K562 (cell line): Measurements from ENCODE around the gene COL8A2. TPM values are rescaled to one million over a fixed set of nuclear protein-coding genes. Genes with fewer than 3 reads are reported as not detected.

Source experiments
- BCOR ChIP-seq: fragments of 450-650 bp; IDR thresholded peaks from 2 replicates; pipeline ENCODE4 v1.6.1; 2016
- BRCA1 ChIP-seq, 2 experiments: fragments of 450-650 bp in 1 of 2; sonication (generic) in 1 of 2; formaldehyde crosslinking in 1 of 2; IDR thresholded peaks; 2 replicates each; pipeline versions ENCODE4 v1.5.0 to v1.6.1; 2017 to 2020; ENCODE audit warnings: mild to moderate bottlenecking in 1 of 2, missing genetic modification reagents in 1 of 2
- DNMT1 ChIP-seq: fragments of 450-650 bp; IDR thresholded peaks from 2 replicates; pipeline ENCODE4 v1.6.1; 2016; ENCODE audit warnings: antibody characterized with exemption, mild to moderate bottlenecking
- KDM1A ChIP-seq, 2 experiments: fragments of 450-650 bp; IDR thresholded peaks; 2 replicates each; pipeline ENCODE4 v1.6.1; 2016; ENCODE audit warnings: mild to moderate bottlenecking in 2 of 2
- MITF ChIP-seq: IDR thresholded peaks from 2 replicates; pipeline ENCODE4 v1.6.1; 2014; ENCODE audit warnings: antibody characterized with exemption
- NBN ChIP-seq: fragments of 450-650 bp; IDR thresholded peaks from 2 replicates; pipeline ENCODE4 v1.6.1; 2016; ENCODE audit warnings: low read depth, mild to moderate bottlenecking
- NELFE ChIP-seq: IDR thresholded peaks from 2 replicates; pipeline ENCODE4 v1.6.1; 2011; ENCODE audit warnings: mild to moderate bottlenecking; ENCODE audit not compliant: insufficient read depth, insufficient read length
- NFRKB ChIP-seq: fragments of 450-650 bp; IDR thresholded peaks from 2 replicates; pipeline ENCODE4 v1.6.1; 2016; ENCODE audit warnings: low read depth
- NFXL1 ChIP-seq: fragments of 450-650 bp; formaldehyde crosslinking; IDR thresholded peaks from 2 replicates; pipeline ENCODE4 v1.4.0; 2021; ENCODE audit warnings: mild to moderate bottlenecking
- NRF1 ChIP-seq, 2 experiments: fragments of 450-650 bp; IDR thresholded peaks in 1 of 2; conservative IDR thresholded peaks in 1 of 2; 2 replicates each; pipeline ENCODE4 v1.6.1; 2014; ENCODE audit warnings: mild to moderate bottlenecking in 2 of 2
- POLR2H ChIP-seq: IDR thresholded peaks from 2 replicates; pipeline ENCODE4 v1.6.1; 2016; ENCODE audit warnings: missing genetic modification characterization, low read depth, mild to moderate bottlenecking, control low read depth, missing compliant biosample characterization, moderate library complexity
- TAF9B ChIP-seq: fragments of 450-650 bp; IDR thresholded peaks from 2 replicates; pipeline ENCODE4 v1.6.1; 2018; ENCODE audit warnings: mild to moderate bottlenecking; ENCODE audit not compliant: partially characterized antibody
- ZEB2 ChIP-seq: fragments of 450-650 bp; IDR thresholded peaks from 2 replicates; pipeline ENCODE4 v1.6.1; 2016
- ZNF134 ChIP-seq: fragments of 250-450 bp; sonication (Bioruptor Pico); conservative IDR thresholded peaks from 2 replicates; pipeline ENCODE4 v1.4.0; 2020
- ZNF354B ChIP-seq: fragments of 250-450 bp; sonication (Bioruptor Pico); IDR thresholded peaks from 2 replicates; pipeline ENCODE4 v1.4.0; 2020
- ZNF431 ChIP-seq: sonication (generic); formaldehyde crosslinking; IDR thresholded peaks from 2 replicates; pipeline ENCODE4 v1.8.0; 2022; ENCODE audit warnings: mild to moderate bottlenecking, missing genetic modification reagents
- ZNF707 ChIP-seq: fragments of 250-450 bp; sonication (Bioruptor Pico); conservative IDR thresholded peaks from 2 replicates; pipeline ENCODE4 v1.8.0; 2022; ENCODE audit warnings: inconsistent platforms, mild to moderate bottlenecking, moderate library complexity
- polyA plus RNA-seq, 8 experiments: library from polyadenylated mRNA; depleted of rRNA in 4 of 8; stranded (reverse) in 5 of 8; unstranded in 3 of 8; fragments of >200 nt; fragmentation: Nextera tagmentation in 2 of 8; fragmentation: Illumina TruSeq in 1 of 8; extraction: Ambion mirVana in 2 of 8; extraction: Trizol in 1 of 8; gene quantifications; 2 replicates each; pipeline versions ENCODE4 v1.2.1 to v1.2.3, GENCODE V29; 2011 to 2014; ENCODE audit warnings: inconsistent platforms in 1 of 8, missing spikeins in 1 of 8
- total RNA-seq, 7 experiments: library from RNA; depleted of rRNA in 6 of 7; stranded (reverse); fragments of >200 nt in 6 of 7; fragmentation: Illumina TruSeq in 2 of 7; extraction: Trizol in 2 of 7; gene quantifications; 2 replicates each; pipeline versions ENCODE4 v1.2.1 to v1.2.3, GENCODE V29; 2011 to 2021; ENCODE audit warnings: low replicate concordance in 1 of 7
- TF ChIP-seq, protein P1 (sequence below): fragments of 450-650 bp; IDR thresholded peaks from 2 replicates; pipeline ENCODE4 v1.6.1; 2018; ENCODE audit not compliant: partially characterized antibody
- TF ChIP-seq, protein P2 (sequence below): sonication (generic); formaldehyde crosslinking; IDR thresholded peaks from 2 replicates; pipeline ENCODE4 v1.8.0; 2022; ENCODE audit warnings: missing genetic modification reagents, mild to moderate bottlenecking, borderline replicate concordance
- TF ChIP-seq, protein P3 (sequence below), 2 experiments: fragments of 450-650 bp in 1 of 2; sonication (generic) in 1 of 2; formaldehyde crosslinking in 1 of 2; IDR thresholded peaks in 1 of 2; conservative IDR thresholded peaks in 1 of 2; 2 replicates each; pipeline versions ENCODE4 v1.6.1 to v1.8.1; 2016 to 2023; ENCODE audit warnings: mild to moderate bottlenecking in 2 of 2, moderate library complexity in 2 of 2, inconsistent platforms in 1 of 2, missing genetic modification reagents in 1 of 2
- TF ChIP-seq, protein P4 (sequence below): fragments of 450-650 bp; IDR thresholded peaks from 2 replicates; pipeline ENCODE4 v1.6.1; 2016; ENCODE audit warnings: missing biosample characterization, missing genetic modification characterization

Gene COL8A2
- total and polyA plus RNA-seq, 9 of the 15 experiments (the other 6 are each of a cell fraction or from before 2014, with no cell fraction given): 0.03 to 0.14 (median 0.04) TPM; not detected in 5

GRCh38 chr1:36149973-36150295, 24.9 kb upstream of the COL8A2 start (continued):
- TF ChIP-seq MITF (0 out of 2 replicates have a peak, but pooled peaks have one; percentile 1), TAF9B (no peak), ZEB2 (0 out of 2 replicates have a peak, but pooled peaks have one; percentile 31), KDM1A (IDR thresholded peaks at IDR 0.05) (peak; percentile 42 to 52; a peak in 2 of 4 replicates), NFRKB (peak; percentile 35; the same call in 1 of the 2 replicates), NBN (0 out of 2 replicates have a peak, but pooled peaks have one; percentile 13), ZNF707 (CRISPR knock-in tag) (0 out of 2 replicates have a peak, but pooled peaks have one; percentile 31), NRF1 (conservative IDR thresholded peaks at IDR 0.05 in 1 of 2, IDR thresholded peaks at IDR 0.05 in 1 of 2) (no peak), BCOR (peak; percentile 49; the same call in 1 of the 2 replicates), ZNF134 (CRISPR knock-in tag) (no peak), NELFE (no peak), POLR2H (tag) (no peak), ZNF431 (CRISPR knock-in tag) (no peak), NFXL1 (CRISPR knock-in tag) (no peak), DNMT1 (no peak), ZNF354B (0 out of 2 replicates have a peak, but pooled peaks have one; percentile 11), BRCA1 (IDR thresholded peaks at IDR 0.05) (no peak), BRCA1 (CRISPR knock-in tag; IDR thresholded peaks at IDR 0.05) (no peak)
- TF ChIP-seq, protein P1, sequence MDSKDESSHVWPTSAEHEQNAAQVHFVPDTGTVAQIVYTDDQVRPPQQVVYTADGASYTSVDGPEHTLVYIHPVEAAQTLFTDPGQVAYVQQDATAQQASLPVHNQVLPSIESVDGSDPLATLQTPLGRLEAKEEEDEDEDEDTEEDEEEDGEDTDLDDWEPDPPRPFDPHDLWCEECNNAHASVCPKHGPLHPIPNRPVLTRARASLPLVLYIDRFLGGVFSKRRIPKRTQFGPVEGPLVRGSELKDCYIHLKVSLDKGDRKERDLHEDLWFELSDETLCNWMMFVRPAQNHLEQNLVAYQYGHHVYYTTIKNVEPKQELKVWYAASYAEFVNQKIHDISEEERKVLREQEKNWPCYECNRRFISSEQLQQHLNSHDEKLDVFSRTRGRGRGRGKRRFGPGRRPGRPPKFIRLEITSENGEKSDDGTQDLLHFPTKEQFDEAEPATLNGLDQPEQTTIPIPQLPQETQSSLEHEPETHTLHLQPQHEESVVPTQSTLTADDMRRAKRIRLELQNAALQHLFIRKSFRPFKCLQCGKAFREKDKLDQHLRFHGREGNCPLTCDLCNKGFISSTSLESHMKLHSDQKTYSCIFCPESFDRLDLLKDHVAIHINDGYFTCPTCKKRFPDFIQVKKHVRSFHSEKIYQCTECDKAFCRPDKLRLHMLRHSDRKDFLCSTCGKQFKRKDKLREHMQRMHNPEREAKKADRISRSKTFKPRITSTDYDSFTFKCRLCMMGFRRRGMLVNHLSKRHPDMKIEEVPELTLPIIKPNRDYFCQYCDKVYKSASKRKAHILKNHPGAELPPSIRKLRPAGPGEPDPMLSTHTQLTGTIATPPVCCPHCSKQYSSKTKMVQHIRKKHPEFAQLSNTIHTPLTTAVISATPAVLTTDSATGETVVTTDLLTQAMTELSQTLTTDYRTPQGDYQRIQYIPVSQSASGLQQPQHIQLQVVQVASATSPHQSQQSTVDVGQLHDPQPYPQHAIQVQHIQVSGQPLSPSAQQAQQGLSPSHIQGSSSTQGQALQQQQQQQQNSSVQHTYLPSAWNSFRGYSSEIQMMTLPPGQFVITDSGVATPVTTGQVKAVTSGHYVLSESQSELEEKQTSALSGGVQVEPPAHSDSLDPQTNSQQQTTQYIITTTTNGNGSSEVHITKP: no peak
- TF ChIP-seq, protein P2, sequence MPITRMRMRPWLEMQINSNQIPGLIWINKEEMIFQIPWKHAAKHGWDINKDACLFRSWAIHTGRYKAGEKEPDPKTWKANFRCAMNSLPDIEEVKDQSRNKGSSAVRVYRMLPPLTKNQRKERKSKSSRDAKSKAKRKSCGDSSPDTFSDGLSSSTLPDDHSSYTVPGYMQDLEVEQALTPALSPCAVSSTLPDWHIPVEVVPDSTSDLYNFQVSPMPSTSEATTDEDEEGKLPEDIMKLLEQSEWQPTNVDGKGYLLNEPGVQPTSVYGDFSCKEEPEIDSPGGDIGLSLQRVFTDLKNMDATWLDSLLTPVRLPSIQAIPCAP (CRISPR knock-in tag): no peak
- TF ChIP-seq, protein P3, sequence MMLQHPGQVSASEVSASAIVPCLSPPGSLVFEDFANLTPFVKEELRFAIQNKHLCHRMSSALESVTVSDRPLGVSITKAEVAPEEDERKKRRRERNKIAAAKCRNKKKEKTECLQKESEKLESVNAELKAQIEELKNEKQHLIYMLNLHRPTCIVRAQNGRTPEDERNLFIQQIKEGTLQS (IDR thresholded peaks at IDR 0.05): 0 out of 2 replicates have a peak, but pooled peaks have one; percentile 13
- TF ChIP-seq, protein P3 (CRISPR knock-in tag; conservative IDR thresholded peaks at IDR 0.05): no peak
- TF ChIP-seq, protein P4, sequence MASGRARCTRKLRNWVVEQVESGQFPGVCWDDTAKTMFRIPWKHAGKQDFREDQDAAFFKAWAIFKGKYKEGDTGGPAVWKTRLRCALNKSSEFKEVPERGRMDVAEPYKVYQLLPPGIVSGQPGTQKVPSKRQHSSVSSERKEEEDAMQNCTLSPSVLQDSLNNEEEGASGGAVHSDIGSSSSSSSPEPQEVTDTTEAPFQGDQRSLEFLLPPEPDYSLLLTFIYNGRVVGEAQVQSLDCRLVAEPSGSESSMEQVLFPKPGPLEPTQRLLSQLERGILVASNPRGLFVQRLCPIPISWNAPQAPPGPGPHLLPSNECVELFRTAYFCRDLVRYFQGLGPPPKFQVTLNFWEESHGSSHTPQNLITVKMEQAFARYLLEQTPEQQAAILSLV (tag): no peak
